ENCODE results near the gene ZNF532.

DNA sequence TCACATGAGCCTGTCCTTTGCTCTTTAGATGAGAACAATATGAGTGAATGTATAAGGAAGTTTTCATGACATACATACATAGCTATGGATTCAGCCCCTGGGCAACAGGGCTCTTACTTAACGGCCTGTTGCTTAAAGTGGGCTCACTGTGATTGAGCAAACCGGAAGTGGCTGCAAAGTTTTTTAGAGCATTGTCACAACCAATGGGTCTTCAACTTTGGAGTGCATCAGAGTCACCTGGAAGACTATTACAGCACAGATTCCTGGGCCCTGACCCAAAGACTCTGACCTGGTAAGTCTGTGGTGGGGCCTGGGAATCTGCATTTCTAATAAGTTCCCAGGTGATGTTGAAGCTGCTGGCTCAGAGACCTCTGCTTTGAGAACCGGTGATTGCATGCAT, 168.7 kb downstream of the ZNF532 start:
- no peak for TF ChIP-seq CTCF (conservative IDR thresholded peaks at IDR 0.05 in 1 of 2, IDR thresholded peaks at IDR 0.05 in 1 of 2; ENCODE audit: extremely low read depth in 1 of 2, insufficient read depth in 1 of 2, low read depth in 1 of 2, low read length in 2 of 2)
- no peak for TF ChIP-seq EZH2 (IDR thresholded peaks at IDR 0.05; ENCODE audit: borderline replicate concordance, low read length)
